ENCODE data around the gene C17orf113.
"Not testable (repeated sequence)": the region's sequence is repeated elsewhere in the genome, so short reads cannot be mapped to it uniquely, and the experiment has no call there.

C17orf113 gene

DNA sequence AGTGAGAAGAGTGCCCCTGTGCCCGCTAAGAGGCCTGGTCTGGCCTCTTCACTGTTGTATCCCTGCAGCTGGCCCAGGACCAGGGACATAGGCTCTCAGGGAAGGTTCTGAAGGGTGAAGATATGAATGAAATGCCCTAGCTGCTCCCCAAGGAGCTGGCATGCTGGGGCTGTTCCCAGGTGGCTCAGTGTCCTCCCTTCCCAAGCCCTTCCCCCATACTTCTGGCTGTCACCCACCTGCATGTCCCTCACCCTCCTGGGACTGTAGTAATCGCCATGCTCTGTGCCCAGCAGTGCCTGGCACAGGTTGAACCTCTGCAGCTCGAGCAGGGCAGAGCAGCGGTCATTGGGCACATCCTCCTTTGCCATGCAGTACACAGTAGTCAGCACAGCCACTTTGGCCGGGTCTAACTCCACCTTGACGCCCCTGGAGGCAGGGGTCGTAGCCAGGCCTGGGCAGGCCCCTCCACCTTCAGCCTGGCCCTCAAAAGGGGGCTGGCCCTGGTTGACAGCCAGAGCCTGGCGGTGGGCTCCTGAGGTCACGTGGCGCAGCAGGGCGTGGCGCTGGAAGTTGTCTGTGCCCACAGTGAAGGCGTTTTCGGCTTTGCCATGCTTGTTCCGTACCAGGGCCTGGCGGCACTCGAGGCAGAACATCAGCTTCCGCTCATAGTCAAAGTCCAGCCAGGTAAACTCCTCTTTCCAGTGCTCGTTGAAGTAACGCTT lies 7.6 kb downstream of the C17orf113 start:
- no peak for DNase-seq (ENCODE audit: low spot score)

DNA sequence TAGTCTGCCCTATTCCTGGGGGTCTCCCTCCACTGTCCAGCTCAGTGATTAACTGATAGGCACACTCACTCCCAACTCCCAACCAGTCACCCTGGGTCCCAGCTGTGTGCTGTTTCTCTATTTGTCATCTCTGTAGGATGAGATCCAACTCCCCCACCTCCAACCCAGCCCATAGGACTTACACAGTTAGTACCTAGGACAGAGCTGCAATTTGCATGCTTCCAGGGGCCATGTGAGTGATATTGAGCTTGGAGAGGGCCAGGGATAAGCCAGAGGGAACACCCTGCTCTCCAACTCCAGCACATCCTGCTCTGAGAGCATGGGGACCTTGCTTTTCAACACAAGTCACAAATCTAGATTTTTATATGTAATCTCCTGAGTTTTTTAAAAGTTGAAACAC lies 8.8 kb downstream of the C17orf113 start:
- DNase-seq (ENCODE audit: low spot score) = no peak

DNA sequence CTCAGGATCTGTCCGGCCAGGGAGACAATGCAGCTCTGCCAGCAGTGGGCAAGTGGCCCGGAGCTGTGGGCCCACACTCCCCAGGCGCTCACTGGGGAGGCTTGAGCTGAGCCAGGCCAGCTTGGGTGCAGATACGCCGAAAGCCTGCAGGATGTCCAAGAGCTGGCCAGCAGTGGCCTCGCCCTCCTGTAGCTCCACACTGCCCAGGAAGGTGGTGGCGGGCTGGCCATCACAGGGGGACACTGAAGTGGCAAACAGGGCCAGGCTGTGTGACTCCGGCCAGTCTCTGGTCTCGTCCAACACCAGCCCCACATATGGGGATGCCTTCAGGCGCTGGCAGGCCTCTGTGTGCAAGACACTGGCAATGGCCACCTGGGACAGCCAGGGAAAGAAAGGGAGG lies 9.6 kb downstream of the C17orf113 start:
- no peak for DNase-seq (ENCODE audit: low spot score)

DNA sequence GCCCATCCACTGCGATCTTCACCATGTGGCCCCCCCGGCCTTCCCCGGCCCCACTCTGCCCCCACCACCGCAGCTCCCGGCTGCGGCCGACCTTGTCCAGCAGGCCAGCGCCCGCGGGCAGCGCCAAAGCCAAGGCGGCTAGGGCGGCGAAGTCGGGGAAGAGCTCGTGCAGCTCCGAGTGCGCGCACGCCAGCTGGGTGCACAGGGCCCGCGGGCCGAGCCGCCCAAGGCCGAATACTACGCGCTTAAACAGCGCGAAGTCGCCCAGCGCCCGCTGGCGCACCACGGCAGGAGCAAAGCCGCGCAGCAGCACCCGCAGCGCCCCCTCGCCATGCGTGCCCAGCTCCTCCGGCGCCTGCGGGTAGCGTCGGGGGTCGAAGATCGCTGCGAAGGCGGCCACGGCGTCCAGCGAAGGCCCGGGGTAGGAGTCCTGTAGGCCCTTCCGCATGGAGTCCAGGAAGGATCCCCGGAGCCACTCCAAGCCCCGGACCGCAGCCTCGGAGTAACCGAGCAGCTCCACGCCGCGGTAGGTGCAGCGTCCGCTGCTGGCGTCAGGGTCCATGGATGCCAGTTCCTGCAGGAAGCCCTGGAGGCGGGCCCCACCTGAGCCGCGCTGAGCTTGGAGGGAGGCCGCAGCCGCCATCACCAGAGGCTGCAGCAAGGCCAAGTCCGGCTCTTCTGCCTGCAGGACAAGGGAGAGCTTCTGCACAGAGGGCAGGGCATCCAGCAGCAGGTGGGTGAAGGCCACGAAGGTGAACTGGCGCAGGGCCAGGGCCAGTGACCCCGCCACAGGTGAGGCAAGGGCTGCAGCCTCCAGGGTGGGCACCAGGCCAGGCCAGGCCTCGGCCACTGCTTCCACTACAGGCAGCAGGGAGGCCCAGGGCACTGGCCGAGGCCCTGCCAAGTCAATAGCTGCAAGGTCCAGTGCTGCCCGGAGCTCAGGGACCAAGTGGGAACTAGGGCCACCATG lies 10.3 kb downstream of the C17orf113 start:
- DNase-seq (ENCODE audit: low spot score) = no peak

DNA sequence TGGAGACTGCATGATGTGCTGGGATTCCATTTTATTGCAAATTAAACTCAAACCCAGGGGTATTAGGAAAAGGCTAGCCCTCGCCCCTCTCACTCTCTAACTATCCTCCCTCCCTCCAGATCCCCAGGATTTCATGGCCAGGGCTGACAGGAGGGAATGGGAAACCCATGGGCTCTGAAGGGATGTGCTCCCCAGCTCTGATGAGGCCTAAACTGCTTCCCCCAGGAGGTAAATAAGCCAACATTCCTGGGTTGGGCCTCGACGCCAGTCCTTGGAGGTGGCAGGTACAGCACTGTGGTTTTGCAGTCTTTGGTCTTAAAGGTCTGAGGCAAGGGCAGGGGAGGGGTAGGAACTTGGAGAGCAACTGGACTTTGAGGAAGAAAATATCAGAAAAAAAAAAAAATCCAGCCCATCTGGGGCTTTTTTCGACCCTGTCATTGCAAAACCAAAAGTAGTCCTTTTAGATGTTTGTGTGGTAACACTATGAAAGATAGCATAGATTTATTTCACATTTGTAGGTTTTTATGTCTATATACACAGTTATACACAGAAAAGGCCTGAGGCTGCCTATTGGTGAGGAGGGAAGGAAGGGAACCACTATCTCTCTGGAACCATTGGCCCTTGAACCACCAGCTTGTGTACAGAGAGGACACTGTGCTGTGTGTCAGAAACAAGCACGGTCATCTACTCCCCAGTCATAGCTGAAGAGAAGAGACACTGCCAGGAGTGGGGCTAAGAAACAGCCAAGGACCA lies 12.0 kb downstream of the C17orf113 start:
- DNase-seq (ENCODE audit: low spot score) = no peak

DNA sequence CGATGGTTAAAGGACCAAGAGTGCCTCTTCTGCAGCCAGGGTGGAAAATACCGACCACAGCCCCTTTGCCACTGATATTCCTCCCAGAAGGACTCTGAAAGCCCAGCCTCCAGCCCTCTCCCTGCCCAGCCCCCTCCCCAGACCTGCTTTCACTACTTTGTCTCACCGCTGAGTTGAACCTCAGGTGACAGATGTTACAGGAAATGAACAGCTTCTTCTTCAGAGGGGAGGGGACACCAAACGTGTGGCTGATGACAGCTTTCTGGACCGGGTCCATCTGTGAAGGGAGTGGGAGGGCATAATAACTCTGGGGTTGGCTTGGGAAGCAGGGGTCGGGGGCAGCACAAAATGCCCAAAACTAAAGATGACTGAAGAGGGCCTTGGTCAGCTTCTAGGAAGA lies 16.3 kb downstream of the C17orf113 start:
- DNase-seq (ENCODE audit: low spot score) = no peak

DNA sequence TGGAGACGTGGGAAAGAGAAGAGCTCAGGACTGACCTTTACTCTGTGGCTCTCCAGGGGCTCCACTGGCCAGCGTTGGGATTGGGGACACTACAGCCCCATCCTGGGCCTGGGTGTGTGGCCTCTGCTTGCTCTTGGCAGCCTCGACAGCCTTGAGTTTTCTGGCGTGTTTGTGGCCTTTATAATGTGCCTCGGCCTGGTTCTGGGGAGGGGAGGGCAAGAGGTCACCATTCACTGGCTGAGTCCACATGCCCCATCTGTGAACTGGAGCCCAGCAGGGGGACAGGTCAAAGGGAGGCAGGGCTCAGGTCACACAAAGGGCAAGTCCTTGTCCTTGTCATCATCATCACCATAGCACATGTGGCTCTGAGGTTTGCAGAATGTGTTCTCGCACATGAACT lies 18.8 kb downstream of the C17orf113 start:
- DNase-seq (ENCODE audit: low spot score) = no peak

DNA sequence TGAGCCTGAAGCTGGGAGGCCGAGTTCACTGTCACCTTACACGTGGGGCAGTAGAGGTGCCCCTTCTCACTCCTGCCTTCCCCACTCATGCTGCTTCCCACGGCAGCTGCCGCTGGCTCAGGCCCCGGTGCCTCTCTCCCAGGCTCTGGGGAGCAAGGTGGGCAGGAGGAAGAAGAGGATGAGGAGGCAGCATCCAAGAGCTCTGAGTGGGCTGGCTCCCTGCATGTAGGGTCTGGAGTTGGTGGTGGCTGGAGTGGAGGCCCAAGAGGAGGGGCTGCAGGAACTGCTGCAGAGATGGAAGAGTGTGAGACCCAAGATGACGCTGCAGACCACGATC lies 21.6 kb downstream of the C17orf113 start:
- no peak for DNase-seq (ENCODE audit: low spot score)

DNA sequence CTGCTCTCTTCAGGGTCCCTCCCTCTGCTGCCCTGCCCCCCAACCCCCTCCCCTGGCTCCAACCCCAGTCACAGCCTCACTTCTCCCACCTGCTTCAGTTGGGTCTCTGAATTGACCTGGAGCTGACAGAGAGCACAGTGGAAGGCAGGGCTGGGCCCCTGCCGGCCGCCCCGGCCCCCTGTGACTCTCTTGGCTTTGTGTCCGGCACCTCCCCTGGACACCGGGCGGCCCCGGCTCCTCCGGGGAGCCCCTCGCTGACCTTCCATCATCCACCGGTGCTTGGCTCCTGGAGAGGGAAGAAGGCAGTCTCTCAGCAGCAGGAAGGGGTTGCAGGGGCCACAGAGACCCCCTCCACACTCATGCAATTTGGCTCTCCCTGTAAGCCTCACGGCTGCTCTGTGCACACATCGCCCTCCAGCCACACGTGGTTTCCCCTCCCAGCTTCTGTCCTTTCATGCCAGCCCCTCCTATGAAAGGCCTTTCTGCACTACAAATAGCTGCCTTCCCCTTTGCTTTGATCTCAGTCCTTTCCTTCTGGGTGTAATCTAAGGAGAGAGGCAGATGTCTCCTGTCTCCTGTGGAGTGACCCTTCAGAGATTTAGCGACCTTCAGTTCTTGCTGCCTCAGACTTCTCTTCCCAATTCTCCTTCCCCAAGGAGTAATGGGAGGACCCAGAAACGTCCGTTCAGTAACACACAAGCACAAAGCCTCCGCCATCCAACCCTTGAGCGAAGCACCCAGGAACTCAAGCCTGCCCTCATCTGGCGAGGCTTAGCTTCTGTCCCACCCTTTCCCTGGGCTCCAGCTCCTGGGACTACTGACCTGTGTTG lies 22.2 kb downstream of the C17orf113 start:
- no peak for DNase-seq (ENCODE audit: low spot score)

DNA sequence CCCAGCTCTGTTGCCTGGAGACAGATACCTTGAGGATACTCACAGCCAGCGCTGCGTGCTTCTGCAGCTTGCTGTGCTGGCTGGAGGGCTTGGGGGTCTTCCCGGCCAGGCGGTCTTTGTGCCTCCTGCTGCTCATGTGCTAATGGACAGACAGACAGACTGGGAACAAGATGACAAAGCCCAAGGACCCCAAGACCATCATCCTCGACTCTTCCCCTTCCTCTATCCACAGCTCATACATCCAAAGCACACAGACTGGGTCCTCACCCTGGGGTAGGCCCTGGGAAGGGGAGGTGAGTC lies 22.9 kb downstream of the C17orf113 start:
- no peak for DNase-seq (ENCODE audit: low spot score)

DNA sequence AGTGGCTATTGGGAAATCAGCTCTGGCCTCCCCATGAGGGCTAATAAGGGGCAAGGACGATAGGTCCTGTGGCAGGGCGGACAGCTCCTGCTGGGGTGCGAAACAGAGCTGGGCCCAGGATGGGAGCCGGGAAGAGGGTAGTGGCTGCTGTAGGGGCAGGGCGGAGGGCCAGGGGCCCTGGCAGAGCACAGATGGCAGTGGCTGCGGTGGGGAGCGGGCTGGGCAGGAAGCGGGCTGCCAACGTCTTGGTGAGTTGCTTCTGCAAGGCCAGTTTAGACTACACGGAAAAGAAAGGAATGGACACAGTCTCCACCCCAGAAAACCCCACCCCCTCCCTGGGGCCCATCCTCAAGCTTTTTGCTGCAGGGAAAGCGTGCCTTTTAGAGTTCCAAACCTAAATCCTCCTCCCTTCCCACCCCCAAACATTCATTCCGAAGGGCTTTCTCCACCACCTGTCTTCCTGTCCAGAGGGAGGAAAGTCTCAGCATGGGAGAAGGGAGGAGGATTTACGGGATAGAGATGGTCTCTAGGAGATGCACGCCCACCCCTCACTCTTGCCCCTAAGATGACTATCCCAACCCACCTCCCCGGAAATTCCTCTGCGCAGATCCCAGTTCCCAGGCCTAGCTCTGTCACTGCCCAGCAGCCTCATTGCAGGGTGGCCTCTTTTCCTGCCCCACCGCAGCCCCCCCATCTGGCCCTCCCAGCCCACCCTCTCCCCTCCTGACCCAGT lies 23.4 kb downstream of the C17orf113 start:
- DNase-seq (ENCODE audit: low spot score) = no peak

DNA sequence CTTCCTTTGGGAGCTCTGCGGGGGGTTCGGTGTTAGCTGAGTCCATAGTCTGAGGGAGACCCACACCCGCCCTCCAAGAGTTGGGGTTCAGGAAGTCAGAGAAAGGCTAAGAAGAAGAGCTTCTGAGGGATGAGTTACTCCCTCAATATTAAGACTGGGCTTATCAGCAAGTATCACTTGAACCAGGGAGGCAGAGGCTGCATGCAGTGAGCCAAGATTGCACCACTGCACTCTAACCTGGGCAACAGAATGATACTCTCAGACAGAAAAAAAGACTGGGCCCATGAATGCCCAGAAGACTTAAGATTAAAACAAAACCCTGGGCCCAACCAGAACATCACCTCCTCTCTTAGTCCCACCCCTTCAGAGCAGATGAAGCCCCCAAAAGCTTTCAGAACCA lies 24.5 kb downstream of the C17orf113 start:
- no peak for DNase-seq (ENCODE audit: low spot score)

DNA sequence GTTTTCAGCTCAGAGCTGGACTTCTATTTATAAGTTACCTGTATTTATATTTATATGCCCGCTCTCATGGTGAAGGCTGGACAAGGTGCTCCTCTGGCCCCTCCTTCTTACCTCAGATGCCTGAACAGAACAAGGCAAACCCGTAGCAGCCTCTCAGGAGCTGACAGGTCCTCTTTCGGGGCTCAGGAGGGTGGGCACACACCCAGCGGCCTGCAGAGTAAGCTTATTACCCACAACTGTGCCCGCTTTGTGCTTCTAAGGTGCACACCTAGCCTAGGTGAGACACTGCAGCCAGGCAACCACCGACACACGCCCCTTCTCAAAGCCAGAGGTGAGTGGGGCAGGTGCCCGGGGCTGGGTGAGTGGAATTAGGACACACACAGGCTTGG lies 25.2 kb downstream of the C17orf113 start:
- no peak for DNase-seq (ENCODE audit: low spot score)

DNA sequence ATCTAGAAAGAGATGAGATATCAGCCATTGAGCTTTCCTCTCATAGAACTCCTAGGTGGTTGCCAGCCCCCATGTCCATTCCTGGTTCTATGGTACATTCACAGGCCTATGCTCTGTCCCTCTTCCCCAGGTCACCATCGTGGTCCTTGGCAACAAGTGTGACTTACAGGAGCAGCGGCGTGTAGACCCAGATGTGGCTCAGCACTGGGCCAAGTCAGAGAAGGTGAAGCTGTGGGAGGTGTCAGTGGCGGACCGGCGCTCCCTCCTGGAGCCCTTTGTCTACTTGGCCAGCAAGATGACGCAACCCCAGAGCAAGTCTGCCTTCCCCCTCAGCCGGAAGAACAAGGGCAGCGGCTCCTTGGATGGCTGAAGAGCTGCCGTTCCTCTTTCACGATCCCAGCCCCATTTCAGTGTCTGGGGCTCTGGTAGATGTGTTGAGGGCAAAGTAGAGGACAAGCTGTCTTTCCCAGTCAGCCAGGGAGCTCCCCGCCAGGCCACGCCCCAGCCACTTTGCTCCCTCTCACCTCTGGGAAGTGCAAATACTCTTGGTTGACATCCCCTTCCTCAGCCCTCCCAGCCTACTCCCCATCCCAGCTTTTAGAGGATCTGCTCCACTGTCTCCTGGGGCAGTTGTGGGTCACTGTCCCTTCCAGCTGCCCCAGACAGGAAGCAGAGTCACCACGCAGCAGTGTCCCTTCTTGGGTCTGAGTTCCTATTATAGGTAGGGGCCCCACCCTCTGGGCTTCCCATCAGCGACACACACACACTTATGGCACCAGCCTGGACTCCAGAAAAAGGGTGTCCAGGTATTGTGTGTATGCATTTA lies 26.7 kb downstream of the C17orf113 start:
- no peak for DNase-seq (ENCODE audit: low spot score)

DNA sequence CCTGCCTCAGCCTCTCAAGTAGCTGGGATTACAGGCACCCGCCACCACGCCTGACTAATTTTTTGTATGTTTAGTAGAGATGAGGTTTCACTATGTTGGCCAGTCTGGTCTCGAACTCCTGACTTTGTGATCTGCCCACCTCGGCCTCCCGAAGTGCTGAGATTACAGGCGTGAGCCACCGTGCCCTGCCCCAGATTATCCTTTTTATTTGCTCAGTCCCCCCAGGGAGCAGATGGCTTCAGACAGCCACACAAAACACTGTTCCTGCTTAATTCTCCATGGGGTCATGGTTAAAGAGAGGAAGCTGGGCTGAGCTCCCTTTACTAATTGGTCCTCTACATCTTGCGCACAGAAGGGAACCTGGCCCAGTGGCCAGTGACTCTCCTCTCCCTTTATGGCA lies 29.6 kb downstream of the C17orf113 start:
- DNase-seq (ENCODE audit: low spot score) = not testable (repeated sequence)

DNA sequence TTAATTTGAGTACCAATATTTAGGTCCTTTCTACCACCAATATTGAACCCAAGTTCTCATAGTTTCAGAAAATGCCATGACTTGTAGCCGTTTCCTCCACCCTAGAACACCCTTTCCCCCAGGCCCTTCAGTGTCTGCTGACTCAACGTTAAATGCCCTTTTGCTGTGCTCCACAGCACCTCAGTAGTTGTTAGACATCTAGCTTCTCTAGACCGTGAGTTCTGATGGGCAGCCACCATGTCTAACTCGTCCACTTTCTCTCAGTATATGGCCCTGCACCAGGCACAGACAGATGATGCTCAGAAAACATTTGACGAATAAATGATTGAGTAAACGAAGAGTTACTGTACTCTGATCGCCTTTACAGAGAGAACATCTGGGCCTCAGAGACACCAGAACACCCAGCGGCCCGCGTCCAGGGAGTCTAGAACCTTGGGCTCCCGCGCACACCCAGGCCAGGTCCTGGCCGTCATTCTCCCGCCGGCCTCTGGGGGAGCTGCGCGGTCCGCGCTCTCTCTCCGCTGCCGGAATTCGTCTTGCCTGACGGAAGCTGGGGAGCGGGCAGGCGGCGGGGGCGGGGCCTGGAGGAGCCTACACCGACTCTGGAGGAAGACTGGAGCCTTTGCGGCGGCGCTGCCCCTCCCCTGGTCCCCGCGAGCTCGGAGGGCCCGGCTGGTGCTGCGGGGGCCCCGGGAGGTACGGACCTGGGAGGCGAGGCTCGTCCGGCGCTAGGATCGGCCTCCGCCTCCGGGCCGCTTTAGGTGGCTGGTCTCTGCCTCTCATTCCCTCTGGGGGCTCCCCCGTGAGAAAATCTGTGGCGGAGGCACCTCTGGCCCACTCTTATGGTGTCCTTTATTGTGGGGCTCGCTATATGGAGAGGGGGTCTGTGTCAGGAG lies 30.6 kb downstream of the C17orf113 start, which contains the start of gene NKIRAS2:
TSS of gene NKIRAS2 (plus strand) at position 582 of the 896 bp plus-strand sequence. CDS start 1,488 bp downstream, outside the sequence.
- DNase-seq (ENCODE audit: low spot score) = peak; percentile 93

DNA sequence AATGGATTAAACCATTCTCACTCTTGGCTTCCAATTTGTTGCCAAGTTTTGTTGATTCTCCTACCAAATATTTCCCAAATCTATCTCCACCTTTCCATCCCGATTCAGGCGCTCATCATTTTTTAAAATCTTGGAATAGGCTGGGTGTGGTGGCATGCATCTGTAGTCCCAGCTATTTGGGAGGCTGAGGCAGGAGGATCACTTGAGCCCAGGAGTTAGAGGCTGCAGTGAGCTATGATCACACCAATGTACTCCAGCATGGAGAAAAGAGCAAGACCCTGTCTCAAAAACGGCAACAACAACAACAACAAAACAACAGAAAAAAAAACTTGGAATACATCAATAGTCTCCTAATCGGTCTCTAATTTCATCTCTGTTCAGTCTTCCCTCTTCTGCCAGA lies 31.4 kb downstream of the C17orf113 start:
- no peak for DNase-seq (ENCODE audit: low spot score)

DNA sequence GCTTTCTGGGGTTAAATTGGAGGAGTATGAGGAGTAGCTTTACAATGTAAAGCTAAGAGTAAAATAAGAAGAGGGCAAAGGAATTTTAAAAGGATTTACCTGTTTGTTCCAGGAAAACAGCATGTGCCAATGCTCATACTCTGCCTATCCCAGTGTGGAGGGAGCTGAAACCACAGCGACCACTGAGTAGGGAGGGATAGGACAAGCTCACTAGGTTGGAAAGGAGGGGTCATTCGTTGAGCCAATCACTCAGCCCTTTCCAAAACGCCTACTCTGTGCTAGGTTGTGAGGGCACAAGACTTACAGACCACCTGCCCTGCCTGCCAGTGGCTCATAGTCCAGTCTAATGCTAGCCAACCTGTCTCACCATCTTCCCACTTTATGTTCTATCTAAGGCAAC lies 32.1 kb downstream of the C17orf113 start:
- DNase-seq (ENCODE audit: low spot score) = no peak

DNA sequence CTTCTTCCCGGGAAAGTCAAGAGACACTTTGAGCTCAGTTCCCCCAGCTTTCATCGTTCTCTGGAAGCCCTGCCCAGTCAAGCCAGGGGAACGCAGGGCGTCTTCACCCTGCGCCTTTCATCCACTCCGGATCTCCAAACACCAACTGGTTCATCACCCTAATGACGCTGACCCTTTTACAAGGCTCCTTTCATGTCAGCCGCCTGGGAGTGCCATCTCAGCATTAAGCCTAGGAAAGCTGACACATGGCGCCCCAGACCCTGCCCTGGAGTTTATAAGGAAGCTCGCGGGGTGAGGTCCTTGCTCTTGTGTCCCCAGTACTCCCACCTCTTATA lies 32.6 kb downstream of the C17orf113 start:
- no peak for DNase-seq (ENCODE audit: low spot score)

Measured in CD4-positive, alpha-beta T cell treated with Interleukin-15 for 4 hours (primary cell).